ENCODE results near the gene SPG21.

Gene SPG21

GRCh38 chr15:65032801-65033537 is 43.3 kb upstream of the SPG21 start:
- DNase-seq (ENCODE audit: low read depth in 2 of 2) = peak; percentile 61 to 63
- no peak overlapping the region for H3K4me3 ChIP-seq (replicated peaks in 1 of 2; ENCODE audit: low read depth in 2 of 2, low read length in 2 of 2)

GRCh38 chr15:65029736-65030208 is 40.1 kb upstream of the SPG21 start:
- H3K4me3 ChIP-seq (replicated peaks in 1 of 2; ENCODE audit: low read depth in 2 of 2, low read length in 2 of 2) = peak overlapping the region in 1 of 2 donors; percentile 92
- TF ChIP-seq CTCF (IDR thresholded peaks at IDR 0.05; ENCODE audit: low read depth, low read length) = no peak
- no peak for DNase-seq (ENCODE audit: low read depth in 2 of 2)

More at GRCh38 chr15:65032801-65033537, 43.3 kb upstream of the SPG21 start:
- peak; percentile 61 for TF ChIP-seq CTCF (IDR thresholded peaks at IDR 0.05; ENCODE audit: low read depth, low read length)

DNA sequence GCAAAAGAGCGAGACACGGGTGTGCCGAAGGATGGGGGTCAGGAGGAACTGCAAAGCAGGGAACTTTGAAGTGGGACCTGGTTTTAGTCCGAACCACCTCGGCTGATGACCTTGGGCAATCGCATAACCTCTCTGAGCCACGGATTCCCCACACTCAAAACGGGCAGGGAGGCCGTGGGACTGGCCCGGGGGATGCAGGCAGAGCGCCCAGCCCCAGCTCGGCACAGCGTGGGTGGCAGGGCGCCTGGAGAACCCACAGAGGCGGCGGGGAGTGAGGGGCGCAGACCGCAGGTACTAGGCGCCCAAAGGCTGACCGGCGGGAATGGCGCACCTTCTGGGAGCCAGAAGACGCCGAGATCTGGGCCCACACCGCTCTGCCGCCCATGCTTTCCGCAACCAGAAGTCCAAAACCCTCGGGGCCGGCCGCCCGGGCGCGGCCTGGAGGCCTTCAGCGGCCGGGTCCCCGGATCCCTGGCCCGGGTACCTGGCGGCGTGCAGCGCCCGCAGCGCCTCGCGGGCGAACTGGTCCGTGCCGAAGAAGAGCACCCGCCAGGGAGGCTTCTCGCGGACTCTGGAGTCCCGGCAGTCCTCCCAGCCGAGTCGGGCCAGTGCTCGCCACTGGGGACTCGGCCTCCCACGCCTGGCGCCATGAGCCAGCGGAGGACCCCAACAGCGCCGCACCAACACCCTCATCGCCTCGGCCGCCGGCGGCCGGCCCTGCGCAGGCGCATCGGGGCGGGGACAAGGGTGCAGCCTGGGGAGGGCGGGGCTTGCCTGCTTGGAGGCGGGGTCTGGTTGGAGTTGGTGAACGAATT is 39.4 kb upstream of the SPG21 start, which contains the start of gene MTFMT:
Gene MTFMT (minus strand): TSS at position 719 of the 815 bp plus-strand sequence. CDS start 26 bp downstream, at position 693.
- H3K4me3 ChIP-seq (replicated peaks in 1 of 2; ENCODE audit: low read depth in 2 of 2, low read length in 2 of 2) = peak within 1 kb of the TSS; percentile 90 to 92
- no peak for TF ChIP-seq CTCF (IDR thresholded peaks at IDR 0.05; ENCODE audit: low read depth, low read length)
- DNase-seq (ENCODE audit: low read depth in 2 of 2) = peak; percentile 83 to 85

- TF ChIP-seq CTCF (IDR thresholded peaks at IDR 0.05; ENCODE audit: low read depth, low read length) = no peak
- H3K4me3 ChIP-seq (replicated peaks in 1 of 2; ENCODE audit: low read depth in 2 of 2, low read length in 2 of 2) = peak overlapping the region; percentile 90 to 92
- DNase-seq (ENCODE audit: low read depth in 2 of 2) = no peak
These were observed 38.6 kb upstream of the SPG21 start for GRCh38 chr15:65028338-65028737.

DNA sequence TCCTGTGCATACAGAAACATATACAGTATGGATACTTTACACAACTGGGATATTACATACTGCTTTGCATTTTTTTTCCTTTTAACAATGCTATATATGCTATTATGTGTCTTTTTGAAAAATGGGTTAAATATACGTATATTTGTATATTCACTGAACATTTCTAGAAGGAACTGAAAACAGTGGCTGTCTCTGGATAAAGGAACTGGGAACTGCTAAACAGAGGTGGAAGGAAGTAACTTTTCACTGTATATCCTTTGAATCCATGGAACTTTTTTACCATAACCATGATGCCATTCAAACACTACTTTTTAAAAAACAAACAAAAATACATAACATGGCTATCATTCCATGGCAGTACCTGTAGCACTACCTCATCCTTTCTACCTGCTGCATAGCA is 37.9 kb upstream of the SPG21 start:
- TF ChIP-seq CTCF (IDR thresholded peaks at IDR 0.05; ENCODE audit: low read depth, low read length) = no peak
- DNase-seq (ENCODE audit: low read depth in 2 of 2) = no peak
- no peak overlapping the region for H3K4me3 ChIP-seq (replicated peaks in 1 of 2; ENCODE audit: low read depth in 2 of 2, low read length in 2 of 2)

DNA sequence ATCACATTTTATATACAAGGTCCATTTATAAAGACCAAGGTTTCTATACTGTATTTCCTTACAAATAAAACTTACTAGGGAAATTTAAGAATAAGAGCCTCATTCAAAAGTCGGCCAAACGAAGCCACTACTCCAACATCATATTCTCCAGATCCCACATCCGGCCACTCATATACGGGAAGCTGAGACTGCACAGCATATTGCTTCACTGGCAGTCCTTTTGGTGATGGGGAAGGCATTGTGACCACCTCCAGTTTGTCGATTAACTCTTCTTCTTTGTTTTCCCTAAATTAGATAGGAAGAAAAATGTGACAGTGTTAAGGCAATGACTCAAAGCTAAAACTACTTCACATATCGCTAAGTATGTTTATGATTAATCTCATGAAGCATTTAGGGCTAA is 37.0 kb upstream of the SPG21 start:
- no peak overlapping the region for H3K4me3 ChIP-seq (replicated peaks in 1 of 2; ENCODE audit: low read depth in 2 of 2, low read length in 2 of 2)
- no peak for DNase-seq (ENCODE audit: low read depth in 2 of 2)
- no peak for TF ChIP-seq CTCF (IDR thresholded peaks at IDR 0.05; ENCODE audit: low read depth, low read length)

All from cardiac fibroblast (primary cell).